A204.1 (cell line): ENCODE measurements around the gene ZFP42.
"Not testable (repeated sequence)": the region's sequence is repeated elsewhere in the genome, so short reads cannot be mapped to it uniquely, and the experiment has no call there.

Experiments used
- FAIRE-seq: peaks from 2 replicates; lab custom pipeline; 2012; peaks lifted over from hg19 to GRCh38; lab: Jason Lieb, UNC

ZFP42 gene

DNA sequence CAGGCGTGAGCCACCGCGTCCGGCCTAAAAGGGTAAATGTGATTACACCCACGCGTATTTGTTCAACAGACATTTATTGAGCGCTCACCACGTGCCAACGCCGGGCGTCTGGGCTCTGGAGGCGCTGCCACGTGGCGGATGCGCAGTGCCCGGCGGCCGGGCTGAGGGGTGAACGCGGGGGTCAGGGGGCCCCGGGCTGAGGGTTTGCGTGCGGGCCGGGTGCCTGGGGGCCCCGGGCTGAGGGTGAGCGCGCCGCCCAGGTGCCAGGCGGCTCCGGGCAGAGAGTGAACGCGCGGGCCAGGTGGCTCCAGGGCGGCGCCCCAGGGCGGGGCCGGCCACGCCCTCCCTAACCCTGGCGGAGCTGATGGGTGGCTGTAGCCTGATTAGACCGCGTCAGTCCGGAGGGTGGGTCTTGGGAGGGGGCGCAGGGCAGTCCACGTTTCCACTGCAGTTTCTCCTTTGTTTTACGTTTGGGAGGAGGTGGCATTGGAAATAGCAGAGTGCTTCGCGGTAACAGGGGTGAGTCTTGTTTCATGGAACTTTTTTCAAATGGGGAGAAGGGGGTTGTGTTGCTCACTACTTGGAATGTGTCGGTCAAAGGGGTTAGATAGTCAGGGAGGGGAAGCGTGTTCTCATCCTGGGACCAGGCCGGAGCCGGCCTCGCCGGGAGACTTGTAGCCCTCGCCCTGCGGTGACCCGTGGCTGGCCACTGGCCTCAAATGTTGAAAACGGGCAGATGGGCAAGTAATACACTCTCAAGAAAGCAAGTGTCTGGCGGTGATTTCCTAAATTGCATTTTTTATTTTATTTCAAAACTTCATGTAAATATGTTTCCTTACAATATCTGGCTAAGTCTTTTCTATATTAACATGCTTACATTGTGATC, at the start of gene ZFP42:
Gene ZFP42, plus strand, starts transcription at position 450 of the 886 bp plus-strand sequence. CDS start 7,037 bp downstream, outside the sequence.
- FAIRE-seq, result no peak

DNA sequence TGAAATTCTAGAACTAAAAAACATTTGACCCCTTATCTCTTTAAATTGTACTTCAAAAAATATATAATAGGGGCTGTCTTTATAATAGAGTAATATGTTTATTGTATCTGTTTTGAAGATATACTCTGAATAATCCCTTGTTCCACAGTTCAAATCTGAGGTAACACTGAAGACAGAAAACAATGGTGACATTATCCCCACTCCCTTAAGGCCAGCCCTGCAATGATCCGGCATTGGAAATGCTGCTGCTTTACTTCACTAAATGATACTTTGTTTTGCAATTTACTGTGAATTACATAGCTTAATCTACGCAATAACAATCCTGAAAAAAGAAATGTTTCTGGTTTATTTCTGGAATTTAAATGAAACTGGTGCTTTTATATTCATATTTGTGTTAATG, 34.4 kb upstream of the ZFP42 start:
- no peak for FAIRE-seq

DNA sequence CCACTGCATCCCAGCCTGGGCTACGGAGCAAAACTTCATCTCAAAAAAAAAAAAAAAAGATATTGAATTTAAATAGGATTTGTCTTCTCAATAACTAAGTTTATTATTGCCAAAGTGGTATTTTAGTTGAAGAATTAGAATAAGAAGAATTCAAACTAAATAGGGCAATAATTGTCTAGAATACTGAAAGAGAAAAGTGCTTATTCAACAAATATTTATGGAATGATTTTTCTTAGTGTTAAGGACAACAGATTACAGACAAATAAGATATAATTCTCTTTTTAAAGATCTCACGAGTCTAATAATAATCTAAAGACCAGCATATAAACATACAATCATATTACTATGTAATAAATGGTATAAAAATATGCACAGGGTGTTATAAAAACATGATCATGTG, 33.6 kb upstream of the ZFP42 start:
- FAIRE-seq, result no peak

DNA sequence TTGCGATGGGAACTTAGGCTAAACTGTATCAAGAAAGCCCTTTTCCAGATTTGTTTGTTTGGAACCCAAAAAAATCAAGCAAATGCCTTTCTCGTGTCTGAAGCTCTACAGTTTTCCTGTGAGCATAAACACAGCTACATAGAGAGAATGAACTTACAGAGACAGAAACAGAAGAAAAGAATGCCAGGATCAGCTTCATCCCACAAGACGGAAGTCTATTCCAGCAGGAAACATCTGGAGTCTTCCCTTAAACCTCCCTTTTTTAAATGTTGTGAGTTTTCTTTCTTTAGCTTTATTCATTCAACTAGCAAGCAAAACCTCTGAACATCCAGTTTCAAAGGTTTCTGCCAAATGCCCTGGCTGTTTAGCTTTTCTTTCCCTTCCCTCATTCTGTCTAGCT, 32.6 kb upstream of the ZFP42 start:
- FAIRE-seq, result no peak

DNA sequence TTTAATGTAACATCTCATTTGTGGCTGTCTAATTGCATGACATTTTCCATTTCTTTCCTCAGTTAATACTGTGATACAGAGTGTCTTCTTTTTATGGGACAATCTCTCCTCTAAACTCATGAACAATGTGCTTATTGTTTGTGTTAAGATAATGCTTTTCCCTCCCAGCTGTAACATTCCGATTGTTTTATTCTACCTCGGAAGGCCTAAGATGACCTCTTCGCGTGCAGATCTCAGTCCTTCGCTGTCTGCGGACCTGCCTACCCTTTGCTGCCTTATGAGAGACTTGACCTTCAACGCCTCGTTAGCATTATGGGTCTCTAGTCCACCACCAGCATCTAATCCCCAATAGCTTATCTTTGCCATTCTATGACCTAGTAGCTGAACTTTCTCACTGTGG, 29.8 kb upstream of the ZFP42 start:
- FAIRE-seq, result no peak

- FAIRE-seq, result no peak
Measured at GRCh38 chr4:187972135-187972534, 23.4 kb upstream of the ZFP42 start.

DNA sequence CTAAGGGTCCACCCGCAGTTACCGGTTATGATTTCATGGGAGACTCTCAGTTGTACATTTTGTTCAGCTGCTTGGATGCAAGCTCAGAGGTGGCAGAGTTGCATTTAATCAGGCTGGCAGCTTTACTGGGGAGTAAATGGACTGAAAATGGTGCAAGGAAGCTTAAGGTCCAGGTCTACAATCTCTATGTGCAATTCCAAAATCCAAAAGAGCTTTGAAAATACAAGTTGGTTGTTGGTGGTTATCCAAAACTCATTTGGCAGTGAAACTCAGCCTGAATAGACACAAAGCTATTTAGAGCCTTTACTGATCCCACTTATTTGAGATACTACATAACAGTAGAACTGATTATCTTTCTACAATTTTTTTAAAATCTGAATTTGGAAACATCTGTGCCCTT, 11.8 kb upstream of the ZFP42 start:
- FAIRE-seq, result no peak

DNA sequence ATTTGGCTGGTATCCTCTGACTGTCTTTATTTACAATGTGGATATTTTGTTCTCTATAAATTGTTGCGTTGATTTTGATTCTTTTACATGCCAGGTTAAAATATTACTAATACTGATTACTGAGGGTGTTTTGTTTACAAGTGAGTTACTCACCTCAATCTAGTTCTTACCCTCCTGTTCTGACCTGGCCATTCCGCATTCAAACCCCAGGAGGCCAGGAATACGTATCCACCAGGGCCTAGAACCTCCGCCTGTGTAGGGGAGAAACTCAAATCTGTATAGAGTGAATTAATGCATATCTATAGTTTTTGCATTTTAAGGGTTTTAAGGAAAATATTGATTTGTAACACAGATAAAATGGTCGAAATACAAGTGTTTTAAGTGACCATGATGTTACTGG, 2.6 kb upstream of the ZFP42 start:
- no peak for FAIRE-seq

DNA sequence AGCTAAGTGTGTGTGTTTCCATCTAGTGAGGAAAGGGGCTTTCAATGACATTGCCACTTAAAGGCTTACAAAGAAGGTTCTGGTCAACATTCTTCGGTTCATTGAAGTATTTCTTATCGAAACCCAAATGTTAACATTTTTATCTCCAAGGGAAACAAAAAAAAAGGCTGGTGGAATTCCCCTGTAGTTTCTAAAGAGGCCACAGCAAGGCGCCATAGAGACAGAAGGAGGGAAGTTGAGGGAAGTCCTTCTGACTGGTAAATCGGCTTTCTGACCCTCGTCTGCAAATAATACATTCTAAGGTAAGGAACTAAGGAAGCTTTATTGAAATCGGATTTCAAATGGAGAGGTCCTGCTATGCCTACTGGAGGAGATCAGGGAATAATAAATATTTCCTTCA, 1.7 kb upstream of the ZFP42 start:
- FAIRE-seq, result no peak

DNA sequence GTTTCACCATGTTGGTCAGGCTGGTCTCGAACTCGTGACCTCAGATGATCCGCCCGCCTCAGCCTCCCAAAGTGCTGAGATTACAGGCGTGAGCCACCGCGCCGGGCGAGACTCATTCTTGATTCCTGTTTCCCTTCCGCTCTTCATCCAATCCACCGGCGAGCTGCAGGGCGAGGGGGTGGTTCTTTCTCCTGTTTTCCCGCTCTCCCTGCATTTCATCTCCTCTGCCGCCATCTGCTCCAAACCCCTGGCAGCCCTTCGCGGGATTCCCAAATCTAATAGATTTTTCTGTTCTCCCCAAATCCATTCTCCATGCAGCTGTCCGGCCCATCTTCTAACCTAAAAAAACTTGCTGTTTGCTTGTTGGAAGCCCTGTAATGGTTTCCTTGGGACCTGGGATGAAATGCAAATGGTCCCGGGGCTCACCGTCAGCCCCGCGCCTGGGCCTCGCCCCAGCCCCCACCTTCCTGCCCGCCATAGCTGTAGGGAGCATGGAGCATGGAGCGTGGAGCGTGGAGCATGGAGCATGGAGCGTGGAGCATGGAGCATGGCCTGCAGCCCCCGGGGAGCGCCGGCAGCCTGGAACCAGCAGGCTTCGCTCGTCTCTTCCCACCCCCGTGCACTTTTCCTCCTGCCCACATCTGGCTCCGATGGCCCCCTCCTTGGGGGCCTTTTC, 1.1 kb downstream of the ZFP42 start:
- FAIRE-seq, result no peak

GRCh38 chr4:187997991-187998390, 2.4 kb downstream of the ZFP42 start:
- FAIRE-seq, result not testable (repeated sequence)

GRCh38 chr4:187999406-187999932, 3.9 kb downstream of the ZFP42 start:
- no peak for FAIRE-seq

DNA sequence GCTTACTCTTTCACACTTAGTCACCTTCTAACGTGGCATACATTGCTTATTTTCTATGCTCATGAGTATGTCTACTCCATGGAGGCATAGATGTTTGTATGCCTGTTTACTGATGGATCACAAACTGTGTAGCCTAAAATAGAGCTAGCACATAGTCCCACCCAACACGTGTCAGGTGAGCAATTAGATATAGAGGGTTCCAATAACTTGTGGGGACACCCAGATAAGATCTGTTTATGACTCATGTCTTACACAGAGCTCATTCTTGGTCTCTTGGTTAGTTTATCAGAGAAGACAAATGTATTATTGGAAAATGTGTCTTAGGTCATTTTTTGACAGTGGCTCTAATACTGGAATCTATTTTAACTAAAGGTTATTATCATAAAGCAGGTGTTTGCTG, 6.8 kb downstream of the ZFP42 start:
- no peak for FAIRE-seq

- no peak for FAIRE-seq
Measured at GRCh38 chr4:188002751-188003150, 7.2 kb downstream of the ZFP42 start.

DNA sequence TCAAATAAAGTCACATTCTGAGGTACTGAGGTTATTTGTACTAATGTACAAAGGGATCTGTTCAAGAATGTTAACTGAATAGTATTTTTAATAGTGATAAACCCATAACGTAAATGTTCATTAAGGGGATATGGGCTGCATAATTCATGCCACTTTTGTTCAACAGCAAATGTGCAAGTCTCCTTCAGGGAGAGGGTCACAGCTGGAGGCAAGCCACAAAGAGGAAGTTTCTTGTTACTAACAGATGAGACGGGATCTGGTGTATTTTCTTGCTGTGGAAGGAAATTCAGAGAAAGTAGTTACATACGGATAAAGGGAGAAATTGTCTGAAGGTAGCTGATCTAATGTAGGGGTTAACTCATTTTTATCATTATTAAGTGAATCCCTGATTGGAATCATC, 10.0 kb downstream of the ZFP42 start:
- no peak for FAIRE-seq

- FAIRE-seq, result no peak
Measured at GRCh38 chr4:188006285-188006848, 10.8 kb downstream of the ZFP42 start.

GRCh38 chr4:188008377-188008776, 12.8 kb downstream of the ZFP42 start:
- no peak for FAIRE-seq

GRCh38 chr4:188012426-188012945, 16.9 kb downstream of the ZFP42 start:
- no peak for FAIRE-seq

- FAIRE-seq, result no peak
Measured at GRCh38 chr4:188015025-188015940, 19.7 kb downstream of the ZFP42 start.

DNA sequence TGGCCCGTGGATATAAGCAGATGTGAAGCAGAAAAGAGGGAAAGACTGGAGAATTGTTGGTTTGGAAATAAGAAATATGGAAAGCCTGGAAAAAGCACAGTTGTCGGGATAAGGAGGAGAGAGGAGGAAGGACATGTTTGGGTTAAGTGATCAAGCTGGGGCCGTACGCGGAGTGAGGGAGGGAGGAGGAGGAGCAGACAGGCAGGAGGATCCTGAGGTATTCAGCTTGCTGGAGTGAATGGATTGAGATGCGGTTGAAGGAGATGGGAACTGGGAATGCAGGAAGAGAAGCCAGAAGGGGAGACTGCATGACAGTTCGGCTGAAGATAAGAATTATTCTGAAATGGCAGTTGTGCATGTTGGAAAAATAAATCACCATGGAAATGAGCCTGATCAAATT, 21.2 kb downstream of the ZFP42 start:
- FAIRE-seq, result no peak

DNA sequence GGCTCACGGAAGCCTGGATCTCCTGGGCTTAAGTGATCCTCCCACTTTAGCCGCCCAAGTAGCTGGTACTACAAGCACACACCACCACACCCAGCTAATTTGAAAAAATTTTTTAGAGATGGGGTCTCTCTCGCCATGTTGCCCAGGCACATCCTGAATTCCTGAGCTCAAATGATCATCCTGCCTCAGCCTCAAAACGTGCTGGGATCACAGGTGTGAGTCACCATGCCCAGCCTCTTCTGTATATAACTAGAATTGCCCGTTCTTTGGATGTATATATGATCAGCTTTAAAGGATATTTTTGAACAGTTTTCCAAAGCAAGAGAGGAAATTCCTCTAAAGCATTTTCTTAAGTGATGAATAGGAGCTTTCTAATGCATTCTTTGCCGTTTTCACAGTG, 22.7 kb downstream of the ZFP42 start:
- FAIRE-seq, result no peak
